NCI-H2227 (cell line): ENCODE data around the gene PCSK4.
A peak's percentile ranks its signal among the peaks of the same experiment; 100 is the strongest.
"Not testable (repeated sequence)": the region's sequence is repeated elsewhere in the genome, so short reads cannot be mapped to it uniquely, and the experiment has no call there.

Experiments
- DNase-seq: peaks from one replicate; lab custom pipeline; 2025; ENCODE audit not compliant: unreplicated experiment; lab: John Stamatoyannopoulos, UW

The PCSK4 gene

DNA sequence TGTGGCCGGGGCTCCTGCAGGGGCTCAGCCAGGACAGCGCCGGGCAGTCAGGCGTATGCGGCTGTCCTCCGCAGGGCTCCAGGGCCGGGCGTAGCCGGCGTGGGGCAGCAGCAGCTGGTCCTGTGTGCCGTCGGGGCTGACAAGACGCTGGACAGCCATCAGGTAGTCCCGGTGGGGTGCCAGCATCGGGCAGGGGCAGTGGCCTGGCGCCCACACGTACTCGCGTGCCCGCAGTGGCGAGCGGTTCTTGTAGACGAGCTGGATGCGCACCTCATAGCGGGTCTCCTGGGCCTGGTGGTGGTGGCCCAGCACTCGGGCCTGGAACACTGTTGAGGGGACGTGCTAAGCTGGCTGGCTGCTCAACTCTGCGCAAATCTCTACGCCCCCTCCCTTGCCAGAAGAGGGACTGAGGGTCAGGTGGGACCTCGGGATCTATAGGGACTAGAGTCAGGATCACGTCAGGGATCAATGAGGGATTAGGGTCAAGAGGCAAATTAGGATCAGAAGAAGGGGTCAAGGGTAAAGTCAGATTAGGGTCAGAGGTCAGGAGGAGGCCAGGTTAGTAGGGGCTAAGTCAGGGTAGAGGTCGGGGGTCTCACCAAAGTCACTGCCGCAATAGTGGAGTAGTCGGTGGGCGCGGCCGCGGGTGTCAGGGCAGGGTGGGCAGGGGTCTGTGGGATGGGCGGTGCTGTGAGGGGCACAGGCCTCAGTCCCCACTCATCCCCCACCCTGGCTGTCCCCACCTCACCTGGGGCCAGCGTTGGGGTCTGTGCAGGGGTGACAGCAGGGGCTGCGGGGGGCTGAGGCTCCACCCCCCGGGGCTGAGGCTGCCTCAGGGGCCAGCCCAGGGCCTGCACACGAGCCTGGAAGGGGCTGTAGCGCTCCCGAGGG, 16.1 kb upstream of the PCSK4 start:
- no peak for DNase-seq

DNA sequence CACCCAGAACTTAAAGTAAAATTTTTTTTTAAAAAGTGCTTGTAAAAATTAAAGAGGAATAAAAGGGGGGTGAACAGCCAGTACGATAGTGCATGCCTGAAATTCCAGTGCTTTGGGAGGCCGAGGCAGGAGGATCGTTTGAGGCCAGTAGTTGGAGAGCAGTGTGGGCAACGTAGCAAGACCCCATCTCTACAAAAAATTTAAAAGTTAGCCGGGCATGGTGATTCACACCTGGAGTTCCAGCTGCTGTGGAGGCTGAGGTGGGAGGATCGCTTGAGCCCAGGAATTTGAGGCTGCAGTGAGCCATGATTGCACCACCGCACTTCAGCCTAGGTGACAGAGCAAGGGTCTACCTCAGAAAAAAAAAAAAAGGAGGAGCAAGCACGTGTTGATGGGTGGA, 14.9 kb upstream of the PCSK4 start:
- no peak for DNase-seq

DNA sequence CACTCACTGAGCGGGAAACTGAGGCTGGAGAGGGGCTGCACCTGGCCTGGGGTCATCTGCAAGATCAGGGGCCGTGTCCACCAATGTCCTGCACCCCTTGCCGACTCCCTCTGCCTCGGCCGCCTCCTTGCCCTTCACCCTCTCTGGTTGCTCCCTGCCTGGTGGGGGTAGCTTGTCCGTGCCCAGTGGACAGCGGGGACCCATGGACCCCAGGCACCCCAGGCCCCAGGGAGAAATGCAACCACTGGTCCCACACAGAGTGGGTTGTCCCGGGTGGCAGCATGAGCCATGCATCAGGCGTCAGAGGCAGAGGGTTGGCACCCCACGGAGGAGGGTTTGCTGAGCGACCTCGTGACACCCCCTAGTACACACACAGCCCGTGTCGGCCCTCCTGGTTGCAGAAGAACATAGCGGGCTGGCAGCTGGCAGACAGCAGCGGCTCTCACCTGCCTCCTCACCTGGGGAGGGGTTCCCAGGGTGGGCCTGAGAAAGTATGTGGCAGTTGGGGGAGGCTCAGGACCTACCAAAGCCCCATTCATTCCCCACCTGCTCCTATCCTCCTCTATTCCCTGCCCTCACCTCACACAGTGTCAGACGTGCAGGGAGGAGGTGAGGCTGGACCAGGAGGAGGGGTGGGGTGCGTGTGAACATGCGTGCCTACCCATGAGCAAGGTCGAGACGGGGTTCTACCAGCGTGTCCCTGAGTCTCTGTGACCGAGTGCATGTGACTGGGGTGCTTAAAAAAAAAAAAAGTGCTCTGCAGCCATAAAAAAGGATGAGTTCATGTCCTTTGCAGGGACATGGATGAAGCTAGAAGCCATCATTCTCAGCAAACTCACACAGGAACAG, 14.0 kb upstream of the PCSK4 start:
- no peak for DNase-seq

DNA sequence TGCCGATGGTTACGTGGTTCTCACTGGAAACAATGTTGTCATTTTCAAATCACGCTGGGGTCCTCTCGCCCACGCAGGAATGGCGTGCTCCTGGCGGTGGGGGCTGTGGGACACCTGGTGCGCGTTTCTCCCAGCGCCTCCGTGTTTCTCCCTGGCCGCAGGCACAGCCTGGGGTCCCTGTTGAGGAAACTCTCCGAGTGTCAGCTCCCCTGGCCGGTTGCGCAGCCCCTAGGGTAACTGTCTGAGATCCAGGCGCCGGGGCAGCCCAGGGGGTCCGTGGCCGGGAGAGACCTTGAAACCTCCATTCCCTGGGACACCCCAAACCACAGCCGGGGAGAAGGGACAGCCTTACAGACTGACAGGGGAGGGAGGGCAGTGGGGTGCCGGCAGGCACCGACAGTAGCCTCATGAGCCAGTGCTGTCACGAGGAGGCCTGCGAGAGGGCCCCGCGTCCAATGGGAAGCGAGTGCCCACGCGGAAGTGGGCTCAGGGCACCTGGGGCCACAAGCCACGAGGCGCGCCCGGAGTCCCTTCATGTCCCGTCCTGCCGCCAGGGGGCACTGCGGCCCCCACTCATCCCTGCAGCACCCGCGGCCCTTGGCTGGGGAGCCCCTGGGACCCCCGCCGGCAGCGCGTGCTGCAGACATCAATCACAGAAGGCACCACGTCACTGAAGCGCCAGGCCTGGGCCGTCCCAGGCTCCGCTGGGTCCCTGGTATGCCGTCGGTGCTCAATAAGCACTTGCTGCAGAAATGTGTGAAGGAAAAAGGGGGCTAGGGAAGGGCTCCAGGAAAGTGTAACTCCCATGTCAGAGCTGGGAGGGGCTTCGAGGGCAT, 13.2 kb upstream of the PCSK4 start:
- peak; percentile 35 for DNase-seq

DNA sequence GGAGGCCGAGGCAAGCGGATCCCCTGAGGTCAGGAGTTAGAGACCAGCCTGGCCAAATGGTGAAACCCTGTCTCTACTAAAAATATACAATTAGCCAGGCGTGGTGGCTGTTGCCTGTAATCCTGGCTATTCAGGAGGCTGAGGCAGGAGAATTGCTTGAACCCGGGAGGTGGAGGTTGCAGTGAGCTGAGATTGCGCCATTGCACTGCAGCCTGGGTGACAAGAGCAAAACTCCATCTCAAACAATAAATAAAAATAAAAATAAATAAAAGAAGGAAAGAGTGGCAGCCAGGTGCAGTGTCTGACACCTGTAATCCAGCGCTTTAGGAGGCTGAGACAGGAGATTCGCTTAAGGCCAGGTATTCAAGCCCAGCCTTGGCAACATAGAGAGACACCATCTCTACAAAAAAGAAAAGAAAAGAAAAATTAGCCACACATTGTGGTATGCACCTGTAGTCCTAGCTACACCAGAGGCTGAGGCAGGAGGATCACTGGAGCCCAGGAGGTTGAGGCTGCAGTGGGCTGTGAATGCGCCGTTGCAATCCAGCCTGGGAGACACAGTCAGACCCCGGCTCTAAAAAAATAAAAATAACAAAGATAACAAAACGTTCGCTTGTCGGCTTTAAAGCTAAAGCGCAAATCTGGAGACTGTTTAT, 12.4 kb upstream of the PCSK4 start:
- no peak for DNase-seq

DNA sequence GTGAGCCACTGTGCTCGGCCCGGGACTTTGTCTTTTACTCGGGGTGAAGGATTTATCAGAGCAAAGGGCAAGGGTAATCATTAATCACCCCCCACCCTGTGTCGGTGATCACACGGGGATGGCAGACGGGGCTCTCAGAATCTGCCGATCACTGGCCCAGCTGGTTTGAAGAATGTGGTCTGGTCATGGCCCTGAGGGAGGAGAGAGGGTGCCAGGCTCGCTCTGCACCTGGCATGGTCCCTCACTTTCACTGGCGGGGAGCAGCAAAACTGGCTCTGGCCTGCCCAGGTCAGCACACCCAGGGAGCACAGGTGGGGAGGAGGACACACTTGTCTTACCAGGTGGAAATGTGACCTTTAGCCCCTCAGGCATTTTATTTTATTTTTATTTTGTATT, 11.0 kb upstream of the PCSK4 start:
- no peak for DNase-seq

DNA sequence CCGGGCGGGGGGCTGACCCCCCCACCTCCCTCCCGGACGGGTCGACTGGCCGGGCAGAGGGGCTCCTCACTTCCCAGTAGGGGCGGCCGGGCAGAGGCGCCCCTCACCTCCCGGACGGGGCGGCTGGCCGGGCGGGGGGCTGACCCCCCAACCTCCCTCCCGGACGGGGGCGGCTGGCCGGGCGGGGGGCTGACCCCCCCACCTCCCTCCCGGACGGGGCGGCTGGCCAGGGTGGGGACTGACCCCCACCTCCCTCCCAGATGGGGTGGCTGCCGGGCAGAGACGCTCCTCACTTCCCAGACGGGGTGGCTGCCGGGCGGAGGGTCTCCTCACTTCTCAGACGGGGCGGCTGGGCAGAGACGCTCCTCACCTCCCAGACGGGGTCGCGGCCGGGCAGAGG, 9.1 kb upstream of the PCSK4 start:
- not testable (repeated sequence) for DNase-seq

DNA sequence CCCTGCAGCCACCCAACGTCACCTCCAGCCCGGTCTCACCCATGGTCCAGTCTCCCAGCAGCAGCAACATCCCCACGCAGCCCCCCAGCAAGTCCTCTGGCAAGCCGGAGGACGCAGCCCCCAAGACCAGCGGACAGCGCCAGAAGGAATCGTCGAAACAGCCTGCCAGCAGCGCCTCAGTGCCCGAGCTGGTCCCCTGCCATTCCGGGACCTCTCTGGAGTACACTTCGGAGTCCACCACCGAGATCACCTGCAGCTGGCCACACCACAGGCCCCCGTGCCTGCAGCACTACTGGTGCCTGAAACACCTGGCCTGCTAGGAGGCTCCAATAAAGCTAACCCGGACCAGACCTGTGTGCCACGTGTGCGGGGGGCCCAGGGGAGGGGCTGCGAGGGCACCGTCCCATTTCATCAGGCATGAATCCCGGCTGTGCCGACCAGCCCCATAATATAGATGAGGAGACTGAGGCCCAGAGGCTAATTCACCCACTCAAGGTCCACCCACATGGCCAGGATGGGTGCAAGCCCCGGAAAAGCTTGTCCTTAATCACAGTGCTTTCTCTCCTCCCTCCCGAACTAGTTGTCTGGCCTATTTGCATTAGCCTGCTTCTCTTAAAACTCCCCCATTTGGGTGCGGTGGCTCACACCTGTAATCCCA, 7.6 kb upstream of the PCSK4 start:
- no peak for DNase-seq

DNA sequence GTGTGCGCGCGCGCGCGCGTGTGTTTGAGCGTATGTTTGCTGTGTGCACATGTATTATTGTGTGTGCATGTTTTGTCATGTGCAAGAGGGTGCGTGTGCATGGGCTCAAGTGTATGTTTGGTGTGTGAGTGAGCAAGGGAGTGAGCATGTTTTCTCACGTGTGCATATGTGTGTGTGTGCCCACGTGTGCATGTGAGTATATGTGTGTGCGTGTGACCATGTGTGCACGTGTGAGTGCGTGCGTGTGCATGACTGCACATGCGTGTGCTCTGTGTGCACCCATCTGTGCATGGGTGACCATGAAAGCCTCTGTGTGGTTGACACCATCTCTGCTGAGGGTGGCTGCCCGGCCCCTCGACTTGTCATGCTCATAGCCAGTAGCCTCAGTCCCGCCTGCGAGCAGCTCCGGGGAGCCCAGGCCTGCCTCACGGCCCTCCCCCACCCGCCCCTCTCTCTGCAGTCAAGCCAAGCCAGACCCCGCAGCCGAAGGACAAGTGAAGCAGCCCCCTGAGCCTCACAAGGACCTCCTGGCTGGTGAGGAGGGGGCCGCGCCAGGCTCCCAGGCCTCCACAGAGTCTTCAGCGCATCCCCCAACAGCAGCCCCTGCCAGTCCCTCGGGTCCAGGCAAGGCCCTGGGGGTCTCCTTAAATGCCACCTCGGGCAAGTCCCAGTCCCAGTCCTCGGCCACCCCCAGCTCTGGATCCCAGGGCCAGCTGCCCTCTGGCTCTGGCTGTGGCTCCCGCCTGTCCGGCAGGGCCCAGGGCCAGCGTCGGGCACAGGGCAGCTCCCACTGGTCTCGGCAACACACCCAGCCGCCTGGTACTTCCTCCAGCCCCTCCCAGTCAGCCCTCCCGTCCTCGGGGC, 6.8 kb upstream of the PCSK4 start:
- DNase-seq: no peak

DNA sequence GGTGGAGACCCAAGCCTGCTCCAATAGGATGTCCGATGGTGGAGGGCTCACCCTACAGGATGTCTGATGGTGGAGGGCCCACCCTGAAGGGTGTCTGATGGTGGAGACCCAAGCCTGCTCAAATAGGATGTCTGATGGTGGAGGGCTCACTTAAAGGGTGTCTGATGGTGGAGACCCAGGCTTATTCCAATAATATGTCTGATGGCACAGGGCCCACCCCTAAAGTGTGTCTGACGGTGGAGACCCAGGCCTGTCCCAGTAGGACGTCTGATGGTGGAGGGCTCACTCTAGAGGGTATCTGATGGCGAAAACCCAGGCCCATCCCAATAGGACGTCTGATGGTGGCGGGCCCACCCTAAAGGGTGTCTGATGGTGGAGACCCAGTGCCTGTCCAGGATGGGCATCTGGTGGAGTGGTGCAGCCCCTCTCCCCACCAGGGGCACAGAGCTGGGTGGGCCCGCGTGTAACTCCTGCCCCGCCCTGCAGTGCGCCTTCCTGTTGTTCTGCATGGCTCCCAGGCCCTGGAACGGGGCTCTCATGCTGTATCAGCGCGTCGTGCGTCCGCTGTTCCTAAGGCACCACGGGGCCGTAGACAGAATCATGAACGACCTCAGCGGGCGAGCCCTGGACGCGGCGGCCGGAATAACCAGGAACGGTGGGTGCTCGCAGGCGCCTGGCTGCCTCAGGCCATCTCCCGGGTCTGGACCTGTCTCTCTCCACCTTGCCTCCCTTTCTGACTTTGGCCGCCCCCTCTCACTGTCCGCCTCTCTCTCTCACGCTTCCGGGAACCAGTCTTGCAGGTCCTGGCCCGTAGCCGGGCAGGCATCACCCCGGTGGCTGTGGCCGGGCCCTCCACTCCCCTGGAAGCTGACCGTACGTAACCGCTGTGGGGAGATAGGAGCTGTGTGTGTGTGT, 5.9 kb upstream of the PCSK4 start:
- no peak for DNase-seq

DNA sequence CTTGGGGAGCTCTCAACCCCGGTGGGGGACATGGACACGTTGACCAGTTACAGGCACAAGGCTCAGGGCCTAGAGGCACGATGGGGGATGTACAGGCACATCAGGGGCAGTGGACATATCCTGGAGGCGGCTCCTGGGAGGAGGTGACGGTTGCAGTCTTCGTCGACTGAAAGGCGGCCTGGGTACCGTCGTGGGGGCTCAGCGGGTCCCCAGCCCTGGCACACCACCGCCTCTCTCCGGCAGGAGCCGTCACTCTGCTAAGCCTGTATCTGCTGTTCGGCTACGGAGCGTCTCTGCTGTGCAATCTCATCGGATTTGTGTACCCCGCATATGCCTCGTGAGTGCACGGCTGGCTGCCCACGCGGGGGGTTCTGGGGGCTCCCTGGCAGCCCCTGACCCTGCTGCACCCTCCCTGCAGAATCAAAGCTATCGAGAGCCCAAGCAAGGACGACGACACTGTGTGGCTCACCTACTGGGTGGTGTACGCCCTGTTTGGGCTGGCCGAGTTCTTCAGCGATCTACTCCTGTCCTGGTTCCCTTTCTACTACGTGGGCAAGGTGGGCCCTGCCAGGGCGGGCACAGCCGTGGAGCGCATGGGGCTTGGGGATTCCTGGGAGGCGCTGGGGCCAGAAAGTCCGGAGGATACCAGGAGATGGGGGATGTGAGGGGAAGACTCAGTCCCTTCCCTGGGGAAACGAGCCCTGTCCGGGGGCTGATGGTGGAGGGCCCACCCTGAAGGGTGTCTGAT, 5.1 kb upstream of the PCSK4 start:
- no peak for DNase-seq

DNA sequence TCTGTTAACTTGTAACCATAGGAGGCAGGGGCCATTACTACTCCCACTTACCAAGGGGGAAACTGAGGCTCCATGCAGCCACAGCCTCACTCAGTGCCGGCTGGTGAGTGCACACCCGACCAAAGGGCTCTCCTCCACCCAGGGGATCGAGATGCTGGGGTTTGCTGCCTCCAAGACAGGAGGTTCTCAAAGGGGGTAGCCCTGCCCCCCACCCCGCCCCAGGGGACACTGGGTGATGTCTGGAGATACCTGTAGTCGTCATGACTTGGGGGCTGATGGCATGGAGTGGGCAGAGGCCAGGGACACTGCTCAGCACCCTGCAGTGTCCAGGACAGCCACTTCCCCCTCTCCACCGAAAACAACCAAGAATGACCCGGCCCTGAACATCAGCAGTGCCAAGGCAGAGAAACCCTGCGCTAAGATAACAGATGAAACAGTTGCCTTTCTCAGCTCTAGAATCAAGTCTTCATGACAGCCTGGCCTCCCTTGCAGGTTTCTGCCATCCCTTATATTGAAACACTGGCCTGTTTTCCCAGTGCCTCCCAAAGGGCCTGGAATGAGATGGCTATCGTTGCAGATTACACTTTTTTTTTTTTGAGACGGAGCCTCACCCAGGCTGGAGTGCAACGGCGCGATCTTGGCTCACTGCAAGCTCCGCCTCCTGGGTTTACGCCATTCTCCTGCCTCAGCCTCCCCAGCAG, 4.1 kb upstream of the PCSK4 start:
- DNase-seq: no peak

DNA sequence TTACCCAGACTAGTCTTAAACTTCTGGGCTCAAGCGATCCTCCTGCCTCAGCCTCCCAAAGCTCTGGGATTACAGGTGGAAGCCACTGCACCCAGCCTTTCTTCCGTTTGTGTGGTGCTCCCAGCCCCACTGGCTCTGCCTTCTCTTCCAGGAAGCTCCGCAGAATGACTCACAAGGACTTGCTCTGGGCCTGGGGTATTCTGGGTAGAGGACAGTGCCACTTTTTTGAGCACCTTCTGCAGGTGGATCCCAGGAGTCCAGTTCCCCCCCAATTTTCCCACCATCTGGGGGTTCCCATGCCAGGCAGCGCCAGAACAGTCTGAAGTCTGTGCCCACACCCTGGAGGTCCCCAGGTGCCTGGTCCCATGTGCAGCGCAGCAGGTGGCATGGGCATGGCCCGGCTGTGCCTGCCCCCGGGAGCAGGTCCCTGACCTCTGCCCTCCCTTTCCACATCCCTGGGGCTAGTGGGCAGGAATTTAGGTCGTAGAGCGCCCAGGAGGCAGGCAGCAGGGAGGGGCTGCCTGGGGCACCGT, 2.4 kb upstream of the PCSK4 start:
- DNase-seq: no peak

DNA sequence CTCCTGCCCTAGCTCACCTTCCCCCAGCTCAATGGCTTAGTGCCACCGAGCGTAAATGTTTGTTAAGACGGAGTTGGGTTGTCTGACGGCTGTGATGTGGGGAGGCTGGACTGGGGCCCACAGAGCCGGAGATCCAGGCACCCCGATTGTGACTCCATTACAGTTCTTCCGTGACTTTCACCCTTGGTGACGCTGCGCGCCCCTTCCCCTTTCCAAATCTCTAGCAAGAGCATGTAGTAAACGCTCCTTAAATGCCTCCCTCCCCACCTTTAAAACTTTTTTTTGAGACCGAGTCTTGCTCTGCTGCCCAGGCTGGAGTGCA, 1.7 kb upstream of the PCSK4 start:
- DNase-seq: no peak

DNA sequence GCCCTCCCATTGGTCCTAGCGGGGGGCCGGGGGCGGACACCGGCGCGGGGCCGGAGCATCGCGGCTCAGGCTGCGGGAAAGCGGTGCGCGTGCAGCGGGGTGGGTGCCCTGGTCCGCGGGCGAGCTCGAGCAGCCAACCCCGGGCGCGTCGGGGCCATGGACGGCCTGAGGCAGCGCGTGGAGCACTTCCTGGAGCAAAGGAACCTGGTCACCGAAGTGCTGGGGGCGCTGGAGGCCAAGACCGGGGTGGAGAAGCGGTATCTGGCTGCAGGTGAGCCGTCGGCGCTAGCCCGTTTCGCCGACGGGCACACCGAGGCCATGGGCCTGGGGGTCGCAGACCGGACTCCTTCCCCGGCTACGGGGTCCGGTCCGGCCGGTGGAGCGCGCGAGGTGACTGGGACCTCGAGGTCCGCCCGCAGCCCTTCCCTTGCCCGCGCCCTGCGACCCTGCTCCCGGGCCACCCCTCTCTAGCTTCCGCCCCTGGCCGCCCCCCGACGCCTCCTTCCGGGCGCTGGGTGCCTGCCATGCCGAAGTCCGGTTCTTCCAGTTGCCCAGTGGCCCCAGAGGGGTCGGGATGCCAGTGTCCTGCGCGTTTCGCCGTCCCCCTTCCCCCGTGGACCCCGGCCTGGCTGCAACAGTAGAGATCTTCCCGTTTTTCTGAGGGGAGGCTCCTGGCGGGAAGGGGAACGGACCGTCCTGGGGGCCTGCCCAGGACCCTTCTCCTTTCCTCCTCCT, 1.1 kb upstream of the PCSK4 start, which contains the start of gene REEP6:
Gene REEP6 (plus strand): TSS at position 68 of the 735 bp plus-strand sequence. CDS start 89 bp downstream, at position 157.
- no peak for DNase-seq
